GM19395 (cell line): ENCODE data around the gene CLSTN3.
"Not testable (repeated sequence)": the region's sequence is repeated elsewhere in the genome, so short reads cannot be mapped to it uniquely, and the experiment has no call there.

ENCODE experiments used
- ATAC-seq: cut with Tn5 transposase; IDR thresholded peaks from one replicate; pipeline ENCODE4 v1.9.1; 2021; ENCODE audit warnings: mild to moderate bottlenecking, moderate library complexity; ENCODE audit not compliant: unreplicated experiment

Gene CLSTN3

GRCh38 chr12:7103837-7104584, 26.2 kb upstream of the CLSTN3 start:
- no peak for ATAC-seq

- ATAC-seq, result no peak
Measured at GRCh38 chr12:7106082-7106481, 24.1 kb upstream of the CLSTN3 start.

- ATAC-seq, result not testable (repeated sequence)
Measured at GRCh38 chr12:7107181-7107580, 23.0 kb upstream of the CLSTN3 start.

GRCh38 chr12:7107636-7108002, 22.6 kb upstream of the CLSTN3 start:
- no peak for ATAC-seq

GRCh38 chr12:7108003-7108795, 22.0 kb upstream of the CLSTN3 start:
- ATAC-seq, result peak; percentile 91

GRCh38 chr12:7108796-7109571, 21.2 kb upstream of the CLSTN3 start, which contains the start of gene C1RL:
TSS of gene C1RL (minus strand) at chr12:7109214. CDS start at chr12:7109180, 34 bp downstream.
- ATAC-seq, result peak; percentile 41

GRCh38 chr12:7109572-7109920, 20.6 kb upstream of the CLSTN3 start:
- no peak for ATAC-seq

GRCh38 chr12:7110661-7111060, 19.5 kb upstream of the CLSTN3 start:
- ATAC-seq, result no peak

GRCh38 chr12:7112041-7112440, 18.1 kb upstream of the CLSTN3 start:
- ATAC-seq, result no peak

GRCh38 chr12:7113389-7113871, 16.7 kb upstream of the CLSTN3 start:
- ATAC-seq, result no peak

GRCh38 chr12:7114008-7114407, 16.2 kb upstream of the CLSTN3 start:
- no peak for ATAC-seq

GRCh38 chr12:7114851-7115250, 15.3 kb upstream of the CLSTN3 start:
- no peak for ATAC-seq

- ATAC-seq, result no peak
Measured at GRCh38 chr12:7116196-7116595, 14.0 kb upstream of the CLSTN3 start.

GRCh38 chr12:7116916-7117315, 13.3 kb upstream of the CLSTN3 start:
- no peak for ATAC-seq

GRCh38 chr12:7117670-7118069, 12.5 kb upstream of the CLSTN3 start:
- no peak for ATAC-seq

- ATAC-seq, result no peak
Measured at GRCh38 chr12:7118881-7119280, 11.3 kb upstream of the CLSTN3 start.

- no peak for ATAC-seq
Measured at GRCh38 chr12:7120166-7120565, 10.0 kb upstream of the CLSTN3 start.

GRCh38 chr12:7121324-7121723, 8.8 kb upstream of the CLSTN3 start:
- no peak for ATAC-seq

GRCh38 chr12:7122811-7123769, 7.1 kb upstream of the CLSTN3 start:
- no peak for ATAC-seq

- ATAC-seq, result no peak
Measured at GRCh38 chr12:7123806-7124522, 6.2 kb upstream of the CLSTN3 start.
